Stimulated activated CD4-positive, alpha-beta T cell treated with anti-CD3 and anti-CD28 coated beads, Interleukin-4, amount 100 ng/mL, for 48 hours (primary cell): ENCODE measurements around the gene LTN1.
"Not testable (repeated sequence)": the region's sequence is repeated elsewhere in the genome, so short reads cannot be mapped to it uniquely, and the experiment has no call there.

Experiments
- DNase-seq, 2 donors: peaks; one replicate each; pipeline ENCODE4 v3.0.0-alpha.2; 2020; ENCODE audit warnings: low read depth in 2 of 2

LTN1 gene

DNA sequence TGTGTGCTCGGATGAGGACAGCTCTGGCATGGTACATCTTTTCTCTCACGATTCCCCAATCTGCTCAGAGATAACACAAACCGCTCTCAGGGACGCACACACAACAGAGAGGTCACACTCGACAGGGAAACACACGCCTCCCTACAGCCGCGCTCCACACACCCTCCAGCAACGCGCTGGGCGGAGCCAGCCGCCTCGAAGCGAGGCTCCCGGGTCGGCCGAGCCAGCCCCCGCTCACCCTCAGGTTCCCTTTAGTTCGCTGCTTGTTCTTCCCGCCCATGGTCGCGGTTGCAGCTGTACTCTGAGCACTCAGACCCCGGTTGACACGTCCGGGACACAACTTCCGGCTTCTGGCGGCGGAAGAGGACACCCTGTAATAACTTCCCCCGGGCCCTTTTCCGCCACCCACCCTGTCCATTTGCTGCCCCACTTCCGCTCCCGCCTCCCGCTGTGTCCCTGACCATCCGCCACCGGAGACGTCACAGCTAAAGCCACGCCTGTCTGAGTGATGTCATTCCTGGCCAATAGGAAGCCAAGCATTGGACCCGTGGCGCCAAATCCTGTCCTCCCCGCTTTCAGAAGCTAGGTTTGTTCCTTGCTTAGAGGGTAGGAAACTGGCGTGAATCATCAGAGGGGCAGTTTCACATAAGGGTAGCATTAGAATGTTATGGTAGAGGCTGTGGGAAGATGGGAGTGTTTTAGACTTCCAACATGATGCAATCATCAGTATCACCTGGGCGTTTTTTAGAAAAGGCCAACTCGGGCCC is at the start of gene LTN1:
LTN1 (minus strand) TSS at position 352 of the 767 bp plus-strand sequence; CDS start at position 280, 72 bp downstream.
- DNase-seq: peak; percentile 97 to 99

DNA sequence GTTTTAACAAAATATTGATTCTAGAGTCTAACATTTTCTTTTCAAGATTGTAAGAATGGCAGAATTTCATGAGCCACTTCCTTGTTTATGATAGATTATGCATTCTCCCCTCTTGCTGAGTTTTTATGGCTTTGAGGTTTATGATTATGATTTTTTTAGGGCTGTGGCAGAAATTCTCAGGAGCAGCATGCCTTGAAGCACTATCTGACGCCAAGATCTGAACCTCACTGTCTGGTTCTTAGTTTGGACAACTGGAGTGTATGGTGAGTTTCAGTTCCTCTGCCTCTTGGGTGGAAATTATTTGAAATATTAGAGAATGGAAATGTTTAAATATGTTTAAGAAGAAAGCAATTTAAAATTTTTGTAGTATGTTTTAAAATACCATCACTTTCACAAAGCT is 42.0 kb upstream of the LTN1 start:
- no peak for DNase-seq

DNA sequence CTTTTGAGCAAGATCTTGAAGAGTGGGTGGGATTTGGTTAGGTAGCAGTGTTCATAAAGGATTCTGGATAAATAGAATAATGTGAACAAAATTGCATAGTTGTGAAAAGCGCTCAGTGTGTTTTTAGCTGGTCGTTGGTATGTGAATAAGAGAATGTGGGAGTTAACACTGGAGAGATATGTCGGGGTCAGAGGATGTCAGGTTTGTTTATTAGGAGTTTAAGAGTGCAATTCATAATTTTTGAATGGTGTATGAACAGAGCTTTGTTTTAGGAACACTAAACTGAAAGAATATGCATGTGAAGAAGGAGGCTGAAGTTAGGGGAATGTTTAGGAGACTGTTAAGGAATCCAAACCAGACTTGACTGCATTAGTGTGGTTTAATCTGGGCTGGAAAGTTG is 41.2 kb upstream of the LTN1 start:
- DNase-seq: no peak

GRCh38 chr21:29033301-29033700 is 40.6 kb upstream of the LTN1 start:
- DNase-seq: no peak

GRCh38 chr21:29030909-29031308 is 38.2 kb upstream of the LTN1 start:
- no peak for DNase-seq

- no peak for DNase-seq
Measured at GRCh38 chr21:29029524-29029923, 36.8 kb upstream of the LTN1 start.

DNA sequence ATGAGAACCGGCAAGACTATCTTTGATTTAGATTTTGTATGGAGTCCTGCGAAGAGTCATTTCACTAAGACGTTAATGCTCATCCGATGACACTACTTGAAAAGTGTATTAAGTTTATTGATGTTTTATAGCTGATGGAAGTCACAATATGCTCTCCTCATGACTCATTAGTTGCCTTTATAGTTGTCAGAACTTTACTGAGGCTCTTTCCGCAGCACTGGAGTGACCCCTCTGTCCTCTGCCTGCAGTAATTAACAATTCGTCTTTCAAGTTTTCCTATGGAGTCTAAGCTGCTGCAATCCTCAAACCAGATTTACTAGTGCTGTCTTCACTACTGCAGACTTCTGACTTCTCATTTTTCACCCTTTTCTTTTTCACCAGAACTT is 32.6 kb upstream of the LTN1 start:
- no peak for DNase-seq

DNA sequence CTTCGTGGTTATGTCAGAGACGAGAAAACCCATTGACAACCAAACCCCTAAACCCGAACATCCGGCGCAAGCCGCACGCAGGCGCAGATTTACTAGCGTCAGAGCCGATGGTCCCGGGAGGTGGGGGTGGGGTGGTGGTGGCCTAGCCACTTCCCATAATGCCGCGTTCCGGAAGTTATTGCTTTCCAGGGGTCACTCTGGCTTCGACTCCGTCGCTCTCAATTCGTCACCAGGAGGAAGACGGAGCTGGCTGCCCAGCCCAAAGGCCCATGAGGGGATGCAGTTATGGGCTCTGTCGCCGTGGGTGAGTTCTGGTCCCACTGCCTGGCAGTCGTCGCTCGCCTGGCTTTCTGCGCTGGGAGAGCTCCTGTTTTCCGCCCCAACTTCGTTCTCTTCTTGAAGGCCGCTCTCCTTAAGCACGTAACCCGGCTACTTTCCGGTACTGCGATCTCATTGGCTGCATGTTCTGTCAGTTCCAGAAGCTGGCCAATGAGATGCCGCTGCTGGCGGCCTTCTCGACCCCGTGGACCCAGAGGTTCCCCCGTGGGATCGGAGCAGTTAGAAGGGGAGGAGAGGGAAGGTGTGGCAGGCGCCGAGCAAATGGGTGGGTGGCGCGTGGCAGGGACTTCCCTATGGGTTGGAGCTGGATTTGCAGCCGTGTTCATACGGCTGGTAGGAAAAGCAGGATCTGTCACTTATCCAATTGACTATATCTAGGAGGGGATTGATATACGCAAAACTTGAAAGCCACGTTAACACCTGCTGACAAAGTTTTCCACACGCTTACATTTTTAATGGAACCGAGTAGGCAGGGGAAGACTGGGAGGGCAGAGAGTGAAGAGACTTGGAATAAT is 32.0 kb upstream of the LTN1 start, which contains the start of gene USP16:
USP16 (plus strand) TSS at position 195 of the 854 bp plus-strand sequence. CDS start 3,246 bp downstream, outside the sequence.
- DNase-seq: peak; percentile 86 to 88

- no peak for DNase-seq
Measured at GRCh38 chr21:29022166-29022565, 29.5 kb upstream of the LTN1 start.

DNA sequence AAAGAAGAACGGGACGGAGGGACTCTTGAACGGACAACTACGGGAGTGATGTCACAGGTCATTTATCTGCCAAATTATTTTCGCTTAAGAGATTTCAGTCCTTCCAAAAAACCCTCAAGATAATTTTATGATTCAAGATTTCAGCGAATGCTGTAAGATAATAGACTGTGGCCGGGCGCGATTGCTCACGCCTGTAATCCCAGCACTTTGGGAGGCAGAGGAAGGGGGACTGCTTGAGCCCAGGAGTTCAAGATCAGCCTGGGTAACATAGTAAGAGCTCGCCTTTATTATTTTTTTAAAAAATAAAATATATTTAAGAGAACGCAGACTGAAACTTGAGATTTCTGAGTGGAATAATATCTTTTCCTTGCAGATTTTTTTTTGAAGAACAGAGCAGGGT is 25.9 kb upstream of the LTN1 start:
- no peak for DNase-seq

GRCh38 chr21:29017639-29018237 is 25.1 kb upstream of the LTN1 start:
- no peak for DNase-seq

DNA sequence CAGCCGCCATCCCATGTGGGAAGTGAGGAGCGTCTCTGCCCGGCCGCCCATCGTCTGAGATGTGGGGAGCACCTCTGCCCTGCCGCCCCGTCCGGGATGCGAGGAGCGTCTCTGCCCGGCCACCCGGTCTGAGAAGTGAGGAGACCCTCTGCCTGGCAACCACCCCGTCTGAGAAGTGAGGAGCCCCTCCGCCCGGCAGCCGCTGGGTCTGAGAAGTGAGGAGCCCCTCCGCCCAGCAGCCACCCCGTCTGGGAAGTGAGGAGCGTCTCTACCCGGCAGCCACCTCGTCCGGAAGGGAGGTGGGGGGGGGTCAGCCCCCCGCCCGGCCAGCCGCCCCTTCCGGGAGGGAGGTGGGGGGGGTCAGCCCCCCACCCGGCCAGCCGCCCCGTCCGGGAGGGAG is 18.6 kb upstream of the LTN1 start:
- DNase-seq: not testable (repeated sequence)

- no peak for DNase-seq
Measured at GRCh38 chr21:29008367-29008766, 15.7 kb upstream of the LTN1 start.

- no peak for DNase-seq
Measured at GRCh38 chr21:29007810-29008209, 15.1 kb upstream of the LTN1 start.

- DNase-seq: no peak
Measured at GRCh38 chr21:29007135-29007534, 14.5 kb upstream of the LTN1 start.

DNA sequence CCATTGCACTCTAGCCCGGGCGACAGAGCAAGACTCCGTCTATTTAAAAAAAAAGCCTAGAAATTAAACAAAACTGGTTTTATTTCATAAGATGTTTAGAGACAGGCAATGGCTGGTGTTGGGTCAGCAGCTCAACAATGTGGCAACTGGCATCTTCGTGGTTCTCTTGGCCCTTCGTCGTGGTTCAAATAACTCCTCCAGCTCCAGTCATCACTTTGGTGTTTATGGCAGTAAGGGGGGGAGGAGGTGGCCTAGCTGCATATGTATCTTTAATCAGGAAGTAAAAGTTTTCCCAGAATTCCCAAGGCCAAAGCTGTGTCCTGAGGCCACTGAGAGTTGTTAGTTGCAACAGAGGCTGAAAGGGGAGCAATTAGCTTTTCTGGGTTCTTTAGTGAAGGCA is 13.0 kb upstream of the LTN1 start:
- DNase-seq: no peak

GRCh38 chr21:29002442-29003144 is 9.9 kb upstream of the LTN1 start:
- peak; percentile 88 to 93 for DNase-seq

- DNase-seq: no peak
Measured at GRCh38 chr21:28993293-28993629, 584 bp upstream of the LTN1 start.

- no peak for DNase-seq
Measured at GRCh38 chr21:28991861-28992525, 684 bp downstream of the LTN1 start.

GRCh38 chr21:28988146-28988545 is 4.5 kb downstream of the LTN1 start:
- DNase-seq: not testable (repeated sequence)

DNA sequence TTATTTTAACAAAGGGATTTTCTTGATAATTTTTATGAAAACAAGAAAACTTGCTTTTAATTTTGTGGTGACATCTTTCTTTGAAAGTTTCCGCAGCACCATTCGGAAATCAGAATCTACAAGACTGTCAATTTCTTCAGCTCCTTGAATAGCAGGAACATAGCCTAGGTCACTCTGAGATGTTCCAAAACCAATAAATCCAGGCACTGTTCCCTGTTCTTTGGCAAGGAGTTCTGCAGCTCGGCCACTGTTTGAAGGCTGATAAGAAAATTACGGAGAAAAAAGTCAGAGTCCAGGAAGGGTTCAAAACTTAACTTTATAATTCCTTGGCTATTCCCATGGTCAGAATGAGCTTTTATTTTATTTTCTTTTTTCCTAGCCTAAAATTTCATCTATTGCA is 6.0 kb downstream of the LTN1 start:
- DNase-seq: no peak
